ENCODE data around the gene ING3.

DNA sequence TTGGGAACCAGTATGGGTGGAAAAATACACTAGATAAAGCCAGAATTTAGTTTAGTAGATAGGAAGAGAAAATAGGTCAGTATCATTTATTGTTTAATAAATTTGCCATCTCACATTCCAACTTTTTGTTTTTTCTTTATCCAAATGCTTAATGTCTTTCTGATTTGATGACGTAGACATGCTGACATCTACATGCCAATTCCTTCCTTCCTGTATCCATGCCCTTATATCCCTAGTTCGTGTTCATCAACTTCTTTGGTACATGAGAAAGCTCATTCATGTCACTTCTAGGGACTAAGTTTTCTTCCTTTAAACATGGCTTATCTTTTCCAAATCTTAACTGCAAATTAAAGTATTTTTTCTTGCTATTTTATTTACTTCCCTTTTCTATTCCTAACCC, 30.5 kb upstream of the ING3 start:
- TF ChIP-seq, protein P1, sequence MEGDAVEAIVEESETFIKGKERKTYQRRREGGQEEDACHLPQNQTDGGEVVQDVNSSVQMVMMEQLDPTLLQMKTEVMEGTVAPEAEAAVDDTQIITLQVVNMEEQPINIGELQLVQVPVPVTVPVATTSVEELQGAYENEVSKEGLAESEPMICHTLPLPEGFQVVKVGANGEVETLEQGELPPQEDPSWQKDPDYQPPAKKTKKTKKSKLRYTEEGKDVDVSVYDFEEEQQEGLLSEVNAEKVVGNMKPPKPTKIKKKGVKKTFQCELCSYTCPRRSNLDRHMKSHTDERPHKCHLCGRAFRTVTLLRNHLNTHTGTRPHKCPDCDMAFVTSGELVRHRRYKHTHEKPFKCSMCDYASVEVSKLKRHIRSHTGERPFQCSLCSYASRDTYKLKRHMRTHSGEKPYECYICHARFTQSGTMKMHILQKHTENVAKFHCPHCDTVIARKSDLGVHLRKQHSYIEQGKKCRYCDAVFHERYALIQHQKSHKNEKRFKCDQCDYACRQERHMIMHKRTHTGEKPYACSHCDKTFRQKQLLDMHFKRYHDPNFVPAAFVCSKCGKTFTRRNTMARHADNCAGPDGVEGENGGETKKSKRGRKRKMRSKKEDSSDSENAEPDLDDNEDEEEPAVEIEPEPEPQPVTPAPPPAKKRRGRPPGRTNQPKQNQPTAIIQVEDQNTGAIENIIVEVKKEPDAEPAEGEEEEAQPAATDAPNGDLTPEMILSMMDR (IDR thresholded peaks at IDR 0.05; ENCODE audit: insufficient read depth, low read length, poor library complexity, severe bottlenecking): no peak
- TF ChIP-seq EZH2phosphoT487 (conservative IDR thresholded peaks at IDR 0.05; ENCODE audit: low read length): no peak
